ENCODE results near the gene RNLS.

Gene RNLS

DNA sequence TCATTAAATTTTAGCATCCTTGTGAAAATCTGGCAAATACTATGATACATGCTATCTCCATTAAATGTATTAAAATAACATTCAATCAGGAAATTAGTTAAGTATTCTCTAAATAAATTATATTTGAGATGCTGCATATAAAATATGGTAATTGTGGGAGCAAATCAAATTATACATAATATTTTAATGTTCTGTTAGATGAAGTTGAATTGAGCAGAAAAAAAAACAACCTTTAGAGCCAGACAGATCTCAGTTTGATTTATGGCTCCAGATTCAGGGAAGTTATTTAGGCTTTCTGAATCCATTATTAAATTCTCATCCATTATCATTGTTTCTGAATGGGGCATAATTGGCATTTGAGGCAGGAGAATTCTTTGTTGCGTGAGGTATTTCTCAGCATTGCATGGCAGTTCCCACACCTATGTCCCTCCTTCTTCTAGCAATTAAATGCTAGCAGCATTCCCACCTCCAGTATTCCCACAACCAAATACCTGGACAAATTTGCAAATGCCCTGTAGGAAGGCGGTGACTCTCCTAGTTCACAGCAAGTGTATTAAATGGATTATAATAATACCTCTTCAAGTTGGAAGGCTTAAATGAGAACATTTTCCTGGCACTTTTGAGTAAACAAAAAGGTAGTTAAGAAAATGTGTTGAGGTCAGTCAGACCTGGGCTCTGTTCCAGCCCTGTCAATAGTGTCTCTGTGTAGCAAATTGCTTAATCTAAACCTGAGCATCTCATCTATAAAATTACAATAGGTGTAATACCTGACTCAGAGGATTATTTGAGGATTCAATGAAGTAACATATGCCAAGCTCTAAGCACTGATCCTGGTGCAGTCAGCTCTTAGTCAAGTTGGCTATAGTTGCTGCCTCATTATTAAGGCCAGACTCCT lies 108.9 kb downstream of the RNLS start:
- DNase-seq: peak; percentile 78

DNA sequence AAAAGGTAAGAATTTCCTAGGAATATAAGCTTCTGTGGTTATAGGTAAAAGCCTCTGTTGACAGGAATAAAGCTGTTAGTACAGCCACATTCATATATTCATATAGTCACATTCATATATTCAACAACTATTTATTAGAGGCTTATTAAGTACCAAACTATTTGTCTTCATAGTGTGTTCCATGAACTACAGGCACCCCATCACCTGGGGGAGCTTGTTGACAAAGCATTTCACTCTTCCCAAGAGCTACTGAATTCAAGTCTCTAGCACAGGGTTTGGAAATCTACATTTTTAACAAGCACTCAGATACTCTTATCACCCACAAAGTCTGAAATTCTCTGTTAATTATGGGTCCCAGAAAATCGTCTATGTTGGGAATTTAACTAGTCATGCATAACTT lies 110.6 kb downstream of the RNLS start:
- DNase-seq: no peak

DNA sequence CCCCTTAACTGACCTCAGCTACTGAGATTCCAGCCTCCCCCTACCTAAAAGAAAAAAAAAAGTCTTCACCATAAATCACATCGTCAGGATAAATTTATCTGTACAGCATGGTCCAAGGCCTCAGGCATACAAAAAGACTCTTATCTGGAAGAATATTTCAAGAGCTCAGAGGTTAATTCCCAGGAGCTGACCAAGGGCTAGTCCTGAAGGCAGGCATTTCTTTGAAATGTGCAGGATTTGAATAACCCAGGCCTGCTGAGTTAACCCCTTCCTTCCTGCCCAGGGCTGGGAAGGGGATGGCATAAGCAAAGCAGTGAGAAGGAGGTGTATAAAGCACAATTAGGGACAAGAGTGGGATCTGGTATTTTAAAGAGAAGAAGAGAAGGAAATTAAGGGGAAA lies 111.2 kb downstream of the RNLS start:
- DNase-seq: no peak

- DNase-seq: no peak
These were observed 115.2 kb downstream of the RNLS start for GRCh38 chr10:88467835-88468485.

DNA sequence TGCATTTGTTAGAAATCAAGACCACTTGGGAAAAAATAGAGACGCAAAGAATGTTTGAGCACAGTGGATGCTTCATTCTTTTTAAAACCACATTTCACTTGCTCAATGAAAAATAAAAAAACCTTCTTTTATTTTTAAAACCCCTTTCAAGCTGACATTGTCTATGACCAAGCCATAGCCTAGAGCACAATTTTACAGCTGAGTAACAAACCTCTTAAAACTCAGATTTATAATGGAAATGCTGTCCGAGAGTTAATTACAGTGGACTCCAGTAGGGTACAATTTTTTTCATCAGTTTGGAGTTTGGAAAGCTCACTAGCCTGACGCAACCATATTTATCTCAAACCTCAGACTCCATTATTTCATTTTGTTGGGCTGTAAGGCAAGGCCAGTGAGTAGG lies 116.3 kb downstream of the RNLS start:
- no peak for DNase-seq

DNA sequence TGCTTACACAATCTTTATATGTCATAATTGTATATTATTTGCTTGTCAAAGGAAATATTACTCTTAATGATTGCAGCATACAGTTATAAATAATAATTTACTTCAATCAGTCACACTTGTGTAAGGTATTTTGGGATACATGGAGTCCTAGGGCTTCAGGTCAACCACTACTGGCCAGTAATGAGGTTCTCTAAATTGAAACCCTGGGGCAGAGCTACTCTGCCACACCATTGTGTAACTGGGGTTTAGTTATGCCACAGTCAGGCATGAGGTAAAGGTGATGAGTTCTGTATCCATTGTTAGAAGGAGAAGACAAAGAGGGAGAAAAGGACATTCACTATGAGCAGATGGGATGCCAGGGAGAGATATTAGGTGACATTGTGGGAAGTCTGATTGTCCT lies 117.4 kb downstream of the RNLS start:
- no peak for DNase-seq

- DNase-seq: no peak
These were observed 119.3 kb downstream of the RNLS start for GRCh38 chr10:88463811-88464210.

- DNase-seq: no peak
These were observed 121.7 kb downstream of the RNLS start for GRCh38 chr10:88461426-88461825.

- DNase-seq: no peak
These were observed 123.6 kb downstream of the RNLS start for GRCh38 chr10:88459530-88459929.

GRCh38 chr10:88458209-88458608 lies 124.9 kb downstream of the RNLS start:
- DNase-seq: no peak

DNA sequence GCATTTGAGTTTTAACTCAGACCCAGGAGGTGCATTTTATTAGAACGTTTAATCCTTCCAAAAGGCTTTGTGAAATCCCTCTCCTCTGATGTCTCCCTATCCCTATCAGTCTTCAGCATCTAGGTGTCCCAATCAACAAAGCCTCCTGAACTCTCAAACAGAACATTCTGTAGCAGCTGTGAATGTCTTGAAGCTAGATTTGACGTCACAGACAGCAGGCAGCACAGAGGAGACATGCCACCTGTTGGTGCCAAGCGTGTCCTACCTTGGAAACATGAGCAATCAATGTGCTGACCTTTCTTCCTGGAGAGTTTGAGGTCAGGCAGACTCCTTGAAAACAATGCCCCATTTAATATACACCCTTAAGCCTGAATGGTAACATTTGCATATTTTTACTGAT lies 125.5 kb downstream of the RNLS start:
- DNase-seq: no peak

- no peak for DNase-seq
These were observed 126.4 kb downstream of the RNLS start for GRCh38 chr10:88456730-88457129.

- DNase-seq: no peak
These were observed 127.3 kb downstream of the RNLS start for GRCh38 chr10:88455831-88456230.

DNA sequence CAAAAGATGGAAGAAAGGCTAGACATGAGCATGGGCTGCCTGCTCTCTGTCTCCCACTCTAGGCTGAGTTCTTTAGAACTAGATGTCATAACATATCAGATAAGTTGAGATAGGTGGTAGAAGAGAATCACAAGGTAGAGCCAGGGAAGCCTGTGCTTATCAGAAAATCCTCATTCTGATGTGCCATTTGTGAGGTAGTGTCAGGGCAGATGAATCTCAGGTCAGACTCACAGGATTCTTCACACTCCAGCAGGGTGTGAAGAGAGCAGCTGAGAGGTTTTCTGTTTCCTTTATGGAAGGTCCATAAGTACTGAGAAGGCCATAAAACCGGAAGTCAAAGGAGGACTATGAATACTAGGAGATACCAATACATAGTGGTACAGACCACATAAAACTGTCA lies 132.9 kb downstream of the RNLS start:
- no peak for DNase-seq

GRCh38 chr10:88442716-88443115 lies 140.4 kb downstream of the RNLS start:
- DNase-seq: no peak

GRCh38 chr10:88440541-88440940 lies 142.6 kb downstream of the RNLS start:
- no peak for DNase-seq

- DNase-seq: no peak
These were observed 143.2 kb downstream of the RNLS start for GRCh38 chr10:88439932-88440331.

GRCh38 chr10:88437411-88437810 lies 145.7 kb downstream of the RNLS start:
- no peak for DNase-seq

GRCh38 chr10:88433565-88434186 lies 149.4 kb downstream of the RNLS start:
- DNase-seq: no peak

- no peak for DNase-seq
These were observed 152.0 kb downstream of the RNLS start for GRCh38 chr10:88431103-88431502.

DNA sequence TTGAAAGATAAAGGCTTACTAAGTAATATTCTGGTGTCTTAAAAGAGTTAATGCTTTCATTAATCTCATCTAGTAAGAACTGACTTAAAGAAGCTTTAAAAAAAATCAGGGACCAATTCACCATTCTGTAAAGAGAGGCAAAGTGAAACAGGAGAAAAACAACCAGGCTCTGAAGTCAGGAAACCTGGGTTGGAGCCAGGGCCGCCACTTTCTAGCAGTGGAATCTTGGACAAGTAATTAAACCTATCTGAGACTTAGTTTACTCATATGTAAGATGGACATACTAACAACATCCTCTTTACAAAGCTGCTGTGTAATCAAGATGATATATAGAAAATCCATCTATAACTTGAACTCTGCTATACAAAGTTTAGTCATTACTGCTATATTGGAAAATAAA lies 154.1 kb downstream of the RNLS start:
- DNase-seq: no peak

- DNase-seq: peak; percentile 20
These were observed 154.7 kb downstream of the RNLS start for GRCh38 chr10:88428442-88428841.

DNA sequence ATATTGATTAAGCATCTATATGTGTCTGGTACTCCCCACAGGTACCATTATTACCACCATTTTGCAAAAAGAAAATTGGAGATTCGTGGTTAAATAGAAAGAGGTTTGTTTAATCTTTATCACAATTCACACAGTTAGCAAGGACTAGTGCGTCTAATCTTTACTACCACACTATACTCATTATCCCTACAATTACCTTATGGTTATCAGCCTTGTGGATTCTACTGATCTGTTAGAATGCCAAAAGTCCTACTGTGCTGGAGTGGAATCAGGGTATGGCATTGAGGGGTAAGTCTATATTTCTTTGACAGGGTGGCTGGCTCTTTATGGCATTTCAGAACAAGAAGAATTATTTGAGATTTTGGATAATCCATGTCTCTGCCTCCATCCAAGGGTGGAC lies 156.1 kb downstream of the RNLS start:
- DNase-seq: no peak

DNA sequence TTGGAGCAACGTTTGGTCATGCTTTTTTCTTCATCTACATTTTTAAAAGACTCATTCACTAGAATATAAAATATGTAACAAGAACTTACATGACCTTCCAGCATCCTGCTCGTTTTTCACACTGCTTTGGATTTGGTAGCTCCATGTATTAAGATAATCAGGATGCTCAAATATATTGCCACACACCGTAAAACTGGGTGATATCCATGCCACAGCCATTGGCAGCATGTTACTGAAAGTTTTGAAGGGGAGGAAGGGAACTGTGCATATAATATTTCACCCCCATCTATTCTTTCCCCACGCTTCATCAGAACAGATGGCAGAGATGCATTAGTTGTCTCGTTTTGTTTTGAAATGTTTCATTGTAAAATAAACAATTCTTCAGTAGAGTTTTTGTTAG lies 158.2 kb downstream of the RNLS start:
- no peak for DNase-seq

Data from NCI-H1092 treated with DMSO at 0.1 percent for 48 hours (cell line).